Mucosa of gallbladder (tissue), 1 donor: ENCODE measurements around the gene GPATCH1. TPM values are rescaled to one million over a fixed set of nuclear protein-coding genes. Genes with fewer than 3 reads are reported as not detected.
"Not testable (repeated sequence)": the region's sequence is repeated elsewhere in the genome, so short reads cannot be mapped to it uniquely, and the experiment has no call there.

ENCODE experiments used
- DNase-seq: peaks from one replicate; pipeline ENCODE4 v3.0.0-alpha.2; 2020; ENCODE audit warnings: low spot score
- total RNA-seq: library from RNA; stranded (reverse); gene quantifications from one replicate; pipeline ENCODE4 v1.2.1, GENCODE V29; 2021
- donor health status: DM: no; HTN: no; CAD: no.

The GPATCH1 gene, protein sequence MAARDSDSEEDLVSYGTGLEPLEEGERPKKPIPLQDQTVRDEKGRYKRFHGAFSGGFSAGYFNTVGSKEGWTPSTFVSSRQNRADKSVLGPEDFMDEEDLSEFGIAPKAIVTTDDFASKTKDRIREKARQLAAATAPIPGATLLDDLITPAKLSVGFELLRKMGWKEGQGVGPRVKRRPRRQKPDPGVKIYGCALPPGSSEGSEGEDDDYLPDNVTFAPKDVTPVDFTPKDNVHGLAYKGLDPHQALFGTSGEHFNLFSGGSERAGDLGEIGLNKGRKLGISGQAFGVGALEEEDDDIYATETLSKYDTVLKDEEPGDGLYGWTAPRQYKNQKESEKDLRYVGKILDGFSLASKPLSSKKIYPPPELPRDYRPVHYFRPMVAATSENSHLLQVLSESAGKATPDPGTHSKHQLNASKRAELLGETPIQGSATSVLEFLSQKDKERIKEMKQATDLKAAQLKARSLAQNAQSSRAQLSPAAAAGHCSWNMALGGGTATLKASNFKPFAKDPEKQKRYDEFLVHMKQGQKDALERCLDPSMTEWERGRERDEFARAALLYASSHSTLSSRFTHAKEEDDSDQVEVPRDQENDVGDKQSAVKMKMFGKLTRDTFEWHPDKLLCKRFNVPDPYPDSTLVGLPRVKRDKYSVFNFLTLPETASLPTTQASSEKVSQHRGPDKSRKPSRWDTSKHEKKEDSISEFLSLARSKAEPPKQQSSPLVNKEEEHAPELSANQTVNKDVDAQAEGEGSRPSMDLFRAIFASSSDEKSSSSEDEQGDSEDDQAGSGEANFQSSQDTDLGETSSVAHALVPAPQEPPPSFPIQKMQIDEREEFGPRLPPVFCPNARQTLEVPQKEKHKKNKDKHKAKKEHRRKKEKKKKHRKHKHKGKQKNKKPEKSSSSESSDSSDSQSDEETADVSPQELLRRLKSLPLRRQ
- 7.6 TPM for total RNA-seq

- DNase-seq, result peak; percentile 90
Measured at GRCh38 chr19:33080761-33081681, at the start of gene GPATCH1. Gene GPATCH1, plus strand, starts transcription at chr19:33081181. Its CDS starts 13 bp downstream, at chr19:33081194.

- DNase-seq, result peak; percentile 38
Measured at GRCh38 chr19:33032218-33032781, 48.7 kb upstream of the GPATCH1 start.

DNA sequence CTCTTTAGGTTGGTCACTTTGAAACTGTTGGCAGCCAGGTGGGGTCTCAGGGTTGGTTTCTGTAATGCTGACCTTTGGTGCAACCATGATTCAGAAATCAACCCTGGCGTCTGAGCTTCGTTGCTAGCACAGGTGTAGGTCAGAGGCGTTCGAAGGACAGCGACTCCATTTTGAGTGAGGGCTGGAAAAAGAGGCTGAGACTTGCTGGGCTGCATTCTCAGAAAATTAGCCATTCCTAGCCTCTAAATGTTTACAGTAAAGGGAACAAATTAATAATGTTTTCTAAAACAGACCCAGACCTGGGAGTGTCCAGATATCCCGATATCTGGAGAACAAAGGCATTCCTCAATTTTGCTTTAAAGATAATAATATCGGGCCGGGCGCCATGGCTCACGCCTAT lies 45.5 kb upstream of the GPATCH1 start:
- DNase-seq, result no peak

- DNase-seq, result not testable (repeated sequence)
Measured at GRCh38 chr19:33036370-33037167, 44.4 kb upstream of the GPATCH1 start.

GRCh38 chr19:33037168-33038025 lies 43.6 kb upstream of the GPATCH1 start:
- DNase-seq, result not testable (repeated sequence)

DNA sequence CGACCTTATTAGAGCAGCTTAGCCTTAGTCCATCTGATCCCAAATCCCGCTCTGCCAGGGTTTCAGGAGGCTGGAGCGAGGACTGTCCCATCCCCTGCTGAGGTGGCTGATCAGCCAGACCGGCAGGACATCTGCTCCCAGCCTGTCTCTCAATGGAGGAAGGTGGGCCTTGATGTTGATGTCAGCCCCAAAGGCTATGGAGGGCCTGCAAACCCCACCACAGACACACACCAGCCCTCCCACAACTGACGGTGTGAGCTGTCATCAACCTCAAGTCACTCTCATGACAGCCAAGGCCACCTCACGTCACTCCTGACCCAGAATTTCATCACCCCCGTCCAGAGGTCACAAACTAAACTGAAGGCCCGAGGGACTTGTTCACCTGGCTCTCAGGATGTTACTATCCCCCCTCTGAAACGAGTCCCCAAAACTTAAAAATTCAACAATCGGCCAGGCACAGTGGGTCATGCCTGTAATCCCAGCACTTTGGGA lies 41.8 kb upstream of the GPATCH1 start:
- DNase-seq, result no peak

- DNase-seq, result no peak
Measured at GRCh38 chr19:33039815-33040214, 41.2 kb upstream of the GPATCH1 start.

DNA sequence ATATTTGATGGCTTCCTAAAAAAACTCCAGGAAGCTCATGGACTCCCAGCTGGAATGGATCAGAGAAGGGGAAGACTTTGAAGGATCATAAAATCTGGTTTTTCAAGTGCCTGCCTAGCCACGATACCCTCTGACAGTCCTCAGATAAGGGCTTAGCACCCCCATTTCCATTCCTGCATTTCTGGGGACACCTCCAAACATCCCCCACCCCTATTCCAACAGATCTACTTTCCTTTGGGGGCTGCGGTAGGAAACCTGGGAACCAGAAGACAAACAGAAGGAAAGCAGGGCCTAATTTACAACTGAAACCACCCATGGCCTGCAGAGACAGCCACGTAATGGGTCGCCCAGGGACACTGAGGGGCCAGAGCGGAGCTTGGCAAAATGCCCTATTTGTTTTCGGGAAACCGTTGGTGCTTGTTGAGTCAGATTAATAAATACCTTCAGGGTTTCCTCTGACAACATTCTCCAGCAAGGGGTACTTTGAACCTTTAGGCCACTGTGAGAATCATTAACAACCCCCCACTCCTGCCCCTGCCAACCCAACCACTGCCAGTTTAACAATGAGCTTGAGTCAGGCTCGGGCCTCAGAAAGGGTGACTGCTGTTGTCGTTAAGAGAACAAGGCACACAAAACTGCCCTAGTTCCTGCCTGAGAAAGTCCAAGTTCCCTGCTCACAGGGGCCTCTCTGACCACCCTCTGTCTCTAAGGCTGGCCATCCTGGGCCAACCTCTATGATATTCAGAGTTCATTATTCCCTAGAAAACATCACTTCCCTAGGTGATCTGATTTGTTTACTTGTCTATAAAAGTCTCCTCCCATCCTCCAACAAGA lies 39.8 kb upstream of the GPATCH1 start:
- DNase-seq, result peak; percentile 89

DNA sequence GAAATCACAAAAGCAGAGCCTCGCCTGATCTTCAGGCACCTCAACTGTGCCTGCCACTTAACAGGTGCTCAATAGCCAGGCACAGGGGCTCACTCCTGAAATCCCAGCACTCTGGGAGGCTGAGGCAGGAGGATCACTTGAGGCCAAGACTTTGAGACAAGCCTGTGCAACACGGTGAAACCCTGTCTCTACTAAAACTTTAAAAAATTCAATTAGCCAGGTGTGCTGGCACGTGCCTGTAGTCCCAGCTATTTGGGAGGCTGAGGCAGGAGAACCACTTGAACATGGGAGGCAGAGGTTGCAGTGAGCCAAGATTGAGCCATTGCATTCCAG lies 39.2 kb upstream of the GPATCH1 start:
- DNase-seq, result not testable (repeated sequence)

DNA sequence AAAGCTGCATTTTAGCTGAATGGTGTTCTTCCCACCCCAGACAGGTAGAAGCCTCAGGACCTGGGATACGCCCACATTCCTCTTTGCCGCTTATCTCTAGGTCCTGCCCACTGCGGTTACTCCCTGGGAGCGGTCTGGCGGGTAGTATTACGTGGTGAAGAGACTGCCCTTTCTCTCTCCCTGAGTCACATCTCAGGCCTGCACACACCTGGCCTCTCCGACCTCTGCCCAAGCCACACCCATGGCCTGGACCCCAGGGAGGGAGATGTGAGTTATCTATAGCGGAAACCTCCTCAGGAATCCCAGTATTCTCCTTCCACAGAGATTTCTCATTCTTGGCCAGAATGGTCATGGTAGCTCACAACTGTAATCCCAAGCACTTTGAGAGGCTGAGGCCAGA lies 33.6 kb upstream of the GPATCH1 start:
- peak; percentile 86 for DNase-seq

DNA sequence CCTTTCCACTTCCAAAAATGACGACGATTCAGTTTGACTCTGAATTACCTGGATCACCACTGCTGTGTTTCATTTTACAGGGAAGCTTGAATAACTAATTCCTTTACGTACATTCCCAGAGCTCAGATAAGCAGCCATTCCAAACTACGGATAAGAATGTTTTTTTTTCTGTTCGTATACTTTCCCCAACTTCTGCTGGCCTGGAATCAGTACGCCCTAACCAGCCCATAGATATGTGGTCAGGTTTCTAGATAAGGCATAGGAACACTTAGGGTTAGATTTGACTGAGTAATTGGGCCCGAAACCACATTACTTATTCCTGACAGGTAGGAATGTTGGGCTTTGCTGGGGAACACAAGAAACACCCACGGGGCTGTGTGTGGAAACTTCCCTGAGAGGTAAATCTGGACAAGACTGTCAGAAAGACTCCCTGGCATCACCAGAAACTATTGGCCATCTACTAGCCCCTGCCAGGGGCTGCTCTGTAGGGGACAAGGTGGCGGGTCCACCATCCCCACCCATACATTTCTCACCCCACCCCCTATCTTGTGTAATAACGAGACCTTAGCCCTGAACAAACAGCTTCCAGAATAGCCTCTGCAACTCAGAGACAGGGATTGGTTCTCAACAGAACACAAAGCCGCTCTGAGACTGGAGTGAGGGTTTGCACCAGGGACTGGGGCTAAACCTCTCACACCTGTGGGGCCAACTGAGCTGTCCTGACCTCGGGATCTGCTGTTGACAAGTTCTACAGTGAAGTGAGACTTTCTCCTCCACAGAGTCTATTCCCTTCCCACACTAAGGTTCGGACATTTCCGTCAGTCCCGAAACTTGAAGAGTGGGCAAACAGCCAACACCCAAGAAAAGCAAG lies 31.9 kb upstream of the GPATCH1 start:
- DNase-seq, result no peak

GRCh38 chr19:33050110-33050509 lies 30.9 kb upstream of the GPATCH1 start:
- DNase-seq, result no peak

DNA sequence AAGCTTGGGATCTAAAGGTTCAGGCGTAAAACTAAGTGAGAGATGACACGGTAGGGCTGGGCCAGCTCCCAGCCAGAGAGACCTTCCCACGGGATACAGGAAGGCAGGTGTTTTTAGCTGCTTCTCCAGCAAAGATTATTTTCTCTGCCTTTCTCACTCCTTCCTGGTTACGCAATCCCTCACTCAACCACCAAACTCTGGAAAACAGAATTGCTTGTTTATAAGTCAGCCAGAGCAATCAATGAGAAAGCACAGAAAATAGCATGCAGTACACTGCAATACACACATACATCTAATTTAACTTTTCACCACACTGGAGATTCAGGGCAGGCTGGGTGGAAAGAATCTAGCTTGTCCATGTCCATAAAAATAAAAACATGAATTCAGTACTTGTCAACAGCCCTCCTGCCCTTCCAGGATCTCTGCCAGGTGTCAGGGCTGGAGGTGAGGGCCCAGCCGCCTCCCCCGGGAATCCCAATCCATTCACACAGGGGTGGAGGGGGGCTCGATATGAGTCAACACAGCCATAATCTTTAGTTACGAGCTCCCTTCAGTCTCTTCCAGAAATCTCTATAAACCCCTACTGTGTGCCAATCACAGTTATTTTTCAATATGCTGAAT lies 28.5 kb upstream of the GPATCH1 start:
- peak; percentile 71 for DNase-seq

DNA sequence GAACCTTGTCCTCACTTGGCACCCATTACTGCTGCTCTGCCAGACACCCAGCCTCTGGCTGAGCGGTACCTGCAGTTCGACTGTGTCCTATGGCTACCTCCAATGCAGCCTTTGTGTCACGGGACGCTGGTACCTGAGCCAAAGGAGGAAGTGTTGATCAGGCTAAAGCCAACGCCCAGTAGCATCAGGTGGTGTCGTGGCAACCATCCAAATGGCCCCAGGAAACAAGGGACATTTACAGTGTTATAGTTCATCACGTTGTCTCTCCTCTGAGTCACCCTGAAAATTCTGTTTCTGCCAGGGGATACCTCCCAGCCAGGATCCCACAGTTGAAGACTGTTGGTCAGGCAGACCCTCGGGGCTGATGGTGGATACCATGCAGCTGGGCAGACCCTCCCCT lies 26.4 kb upstream of the GPATCH1 start:
- DNase-seq, result peak; percentile 96

GRCh38 chr19:33055718-33056117 lies 25.3 kb upstream of the GPATCH1 start:
- no peak for DNase-seq

DNA sequence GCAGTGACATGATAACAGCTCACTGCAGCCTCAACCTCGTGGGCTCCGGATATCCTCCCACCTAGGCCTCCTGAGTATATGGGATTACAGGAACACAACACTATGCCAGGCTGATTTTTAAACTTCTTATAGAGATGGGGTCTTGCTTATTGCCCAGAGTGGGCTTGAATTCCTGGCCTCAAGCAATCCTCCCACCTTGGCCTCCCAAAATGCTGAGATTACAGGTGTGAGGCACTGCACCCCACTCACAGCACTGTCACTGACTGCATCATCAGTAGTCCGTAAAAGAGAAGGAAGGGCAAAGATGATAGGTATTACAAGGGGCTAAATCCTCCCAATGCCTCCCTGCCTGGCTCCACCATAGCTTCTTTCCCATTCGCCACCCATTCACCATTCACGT lies 20.4 kb upstream of the GPATCH1 start:
- no peak for DNase-seq

DNA sequence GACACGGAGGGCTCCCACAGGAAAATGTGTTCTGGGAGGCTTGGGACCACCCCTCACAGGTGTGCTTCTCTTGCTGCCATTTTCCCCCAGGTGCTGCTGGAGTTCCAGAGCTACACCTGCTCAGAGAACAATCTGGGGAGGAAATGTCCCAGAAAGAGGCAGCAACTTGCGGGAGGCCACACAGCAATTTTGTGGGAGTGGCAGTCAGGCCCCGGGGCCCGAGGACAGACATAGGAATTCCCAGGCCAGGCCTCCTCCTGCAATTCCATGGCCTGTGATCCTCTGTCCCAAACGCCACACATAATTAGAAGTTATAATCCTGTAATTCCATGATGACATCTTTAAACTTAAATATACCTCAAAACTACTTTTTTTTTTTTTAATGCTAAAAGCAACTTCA lies 18.1 kb upstream of the GPATCH1 start:
- DNase-seq, result no peak
